Measurements from ENCODE around the gene ENHO.

The ENHO gene

GRCh38 chr9:34522091-34522887 lies 501 bp downstream of the ENHO start:
- no peak for DNase-seq

- DNase-seq, result no peak
Measured at GRCh38 chr9:34521406-34522045, 1.3 kb downstream of the ENHO start.

- DNase-seq, result no peak
Measured at GRCh38 chr9:34520505-34521385, 2.0 kb downstream of the ENHO start.

GRCh38 chr9:34520096-34520495 lies 2.7 kb downstream of the ENHO start:
- DNase-seq, result no peak

- no peak for DNase-seq
Measured at GRCh38 chr9:34519321-34520020, 3.3 kb downstream of the ENHO start.

GRCh38 chr9:34518896-34519295 lies 3.9 kb downstream of the ENHO start:
- DNase-seq, result no peak

GRCh38 chr9:34518110-34518616 lies 4.6 kb downstream of the ENHO start:
- no peak for DNase-seq

GRCh38 chr9:34517185-34517584 lies 5.6 kb downstream of the ENHO start:
- DNase-seq, result no peak

- DNase-seq, result no peak
Measured at GRCh38 chr9:34515959-34516358, 6.8 kb downstream of the ENHO start.

GRCh38 chr9:34514816-34515215 lies 8.0 kb downstream of the ENHO start:
- no peak for DNase-seq

- no peak for DNase-seq
Measured at GRCh38 chr9:34514401-34514800, 8.4 kb downstream of the ENHO start.

- no peak for DNase-seq
Measured at GRCh38 chr9:34513567-34514214, 9.1 kb downstream of the ENHO start.

- no peak for DNase-seq
Measured at GRCh38 chr9:34512131-34513078, 10.4 kb downstream of the ENHO start.

- DNase-seq, result no peak
Measured at GRCh38 chr9:34510497-34511468, 12.0 kb downstream of the ENHO start.

- no peak for DNase-seq
Measured at GRCh38 chr9:34508951-34509350, 13.8 kb downstream of the ENHO start.

- DNase-seq, result no peak
Measured at GRCh38 chr9:34508463-34508862, 14.3 kb downstream of the ENHO start.

GRCh38 chr9:34507966-34508365 lies 14.8 kb downstream of the ENHO start:
- no peak for DNase-seq

GRCh38 chr9:34507556-34507955 lies 15.2 kb downstream of the ENHO start:
- no peak for DNase-seq

GRCh38 chr9:34506623-34507022 lies 16.2 kb downstream of the ENHO start:
- DNase-seq, result no peak
